H7 (cell line): ENCODE data around the gene ADSL. TPM values are rescaled to one million over a fixed set of nuclear protein-coding genes. Genes with fewer than 3 reads are reported as not detected.

Source experiments
- DNase-seq: peaks from one replicate; pipeline ENCODE4 v3.0.0; 2012
- H3K27me3 ChIP-seq: 2 replicates; pipeline ENCODE4 v1.6.0; 2011; ENCODE audit warnings: mild to moderate bottlenecking, low read length; ENCODE audit not compliant: control insufficient read depth, insufficient read depth
- H3K36me3 ChIP-seq: replicated peaks from 2 replicates; pipeline ENCODE4 v1.5.1; 2011; ENCODE audit warnings: low read length; ENCODE audit not compliant: control insufficient read depth, insufficient read depth
- H3K4me3 ChIP-seq: 2 replicates; pipeline ENCODE4 v1.5.1; 2011; ENCODE audit warnings: low read depth, mild to moderate bottlenecking, control low read depth, low read length, moderate library complexity; ENCODE audit not compliant: insufficient read depth
- total RNA-seq: library from RNA; depleted of rRNA; stranded (reverse); fragments of >200 nt; shearing (Covaris generic); gene quantifications from 2 replicates; pipeline ENCODE4 v1.2.3, GENCODE V29; 2014

ADSL gene
- total RNA-seq, 1 experiment from 2014 or later = 251 TPM

DNA sequence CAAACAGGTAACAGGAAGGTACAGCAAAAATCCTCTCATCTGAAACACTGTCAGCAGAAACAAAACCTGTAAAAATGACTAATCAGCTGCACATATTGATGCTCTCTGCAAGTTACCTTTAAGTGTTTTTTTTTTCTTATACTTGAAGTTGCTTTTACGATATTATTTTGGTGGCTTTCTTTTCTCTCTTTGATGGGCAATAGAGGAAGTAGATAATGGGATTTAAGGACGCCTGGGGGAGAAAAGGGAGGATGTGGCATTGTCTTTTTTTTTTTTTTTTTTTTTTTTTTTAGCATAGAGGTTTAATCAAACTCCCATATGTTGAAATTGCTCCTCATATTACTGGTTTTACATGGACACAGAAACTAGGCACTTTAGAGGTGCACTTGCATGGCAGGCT, 11.4 kb upstream of the ADSL start:
- no peak overlapping the region for H3K4me3 ChIP-seq
- no peak for DNase-seq
- no peaks in the 10 kb centered on the region for H3K27me3 ChIP-seq
- H3K36me3 ChIP-seq = no peaks in the 10 kb centered on the region; the same call in 1 of the 2 replicates

- Histone ChIP-seq H3K36me3 (no peaks in the 10 kb centered on the region; the same call in 1 of the 2 replicates), H3K4me3 (no peak overlapping the region), H3K27me3 (no peaks in the 10 kb centered on the region)
- no peak for DNase-seq
Observed at GRCh38 chr22:40335358-40335757, 10.9 kb upstream of the ADSL start.

- H3K27me3 ChIP-seq = no peaks in the 10 kb centered on the region
- no peaks in the 10 kb centered on the region; the same call in 1 of the 2 replicates for H3K36me3 ChIP-seq
- no peak overlapping the region for H3K4me3 ChIP-seq
- no peak for DNase-seq
Observed at GRCh38 chr22:40340044-40340443, 6.3 kb upstream of the ADSL start.

DNA sequence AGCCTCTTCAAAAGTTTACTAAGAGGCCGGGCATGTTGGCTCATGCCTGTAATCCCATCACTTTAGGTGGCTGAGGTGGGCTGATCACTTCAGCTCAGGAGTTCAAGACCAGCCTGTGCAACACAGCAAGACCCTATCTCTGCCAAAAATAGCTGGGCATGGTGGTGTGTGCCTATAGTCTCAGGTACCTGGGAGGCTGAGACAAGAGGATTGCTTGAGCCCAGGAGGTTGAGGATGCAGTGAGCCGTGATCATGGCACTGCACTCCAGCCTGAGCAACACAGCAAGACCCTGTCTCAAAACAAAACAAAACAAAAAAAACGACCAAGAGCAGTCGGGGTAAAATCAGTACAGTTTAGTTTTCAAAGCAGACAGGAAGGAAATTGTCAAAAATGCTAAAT, 4.7 kb upstream of the ADSL start:
- H3K4me3 ChIP-seq = no peak overlapping the region
- no peaks in the 10 kb centered on the region for H3K36me3 ChIP-seq
- no peaks in the 10 kb centered on the region for H3K27me3 ChIP-seq
- no peak for DNase-seq

DNA sequence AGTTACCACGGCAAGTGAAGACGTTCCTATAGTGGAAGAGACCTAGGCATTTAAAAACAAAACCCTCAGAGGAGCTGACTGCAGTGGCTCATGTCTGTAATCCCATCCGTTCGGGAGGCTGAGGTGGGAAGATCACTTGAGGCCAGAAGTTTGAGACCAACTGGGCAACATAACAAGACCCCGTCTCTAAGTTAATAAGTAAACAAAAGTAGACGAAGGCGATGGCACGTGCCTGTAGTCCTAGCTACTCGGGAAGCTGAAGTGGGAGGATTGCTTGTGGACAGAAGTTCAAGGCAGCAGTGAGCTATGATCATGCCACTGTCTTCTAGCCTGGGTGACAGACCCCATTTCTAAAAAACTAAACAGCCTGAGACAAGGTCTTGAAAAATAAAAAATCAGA, 3.8 kb upstream of the ADSL start:
- H3K4me3 ChIP-seq = no peak overlapping the region
- H3K27me3 ChIP-seq = no peaks in the 10 kb centered on the region
- no peaks in the 10 kb centered on the region for H3K36me3 ChIP-seq
- no peak for DNase-seq

DNA sequence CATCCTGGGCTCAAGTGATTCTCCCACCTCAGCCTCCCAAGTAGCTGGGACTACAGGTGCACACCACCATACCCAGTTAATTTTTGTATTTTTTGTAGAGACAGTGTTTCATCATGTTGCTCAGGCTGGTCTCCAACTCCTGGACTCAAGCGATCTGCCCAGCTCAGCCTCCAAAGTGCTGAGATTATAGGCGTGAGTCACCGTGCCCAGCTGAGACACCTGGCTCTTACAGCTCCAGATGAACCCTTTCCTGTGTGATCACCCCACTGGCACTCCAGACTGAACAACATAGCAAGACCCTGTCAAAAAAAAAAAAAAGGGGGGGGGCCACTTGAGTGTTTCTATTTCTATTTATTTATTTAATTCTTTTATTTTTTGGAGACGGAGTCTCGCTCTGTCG, 1.0 kb upstream of the ADSL start:
- DNase-seq = no peak
- Histone ChIP-seq H3K4me3 (no peak overlapping the region; the same call in 1 of the 2 replicates), H3K27me3 (no peaks in the 10 kb centered on the region), H3K36me3 (peaks cover 9% of the 10 kb centered on the region)

DNA sequence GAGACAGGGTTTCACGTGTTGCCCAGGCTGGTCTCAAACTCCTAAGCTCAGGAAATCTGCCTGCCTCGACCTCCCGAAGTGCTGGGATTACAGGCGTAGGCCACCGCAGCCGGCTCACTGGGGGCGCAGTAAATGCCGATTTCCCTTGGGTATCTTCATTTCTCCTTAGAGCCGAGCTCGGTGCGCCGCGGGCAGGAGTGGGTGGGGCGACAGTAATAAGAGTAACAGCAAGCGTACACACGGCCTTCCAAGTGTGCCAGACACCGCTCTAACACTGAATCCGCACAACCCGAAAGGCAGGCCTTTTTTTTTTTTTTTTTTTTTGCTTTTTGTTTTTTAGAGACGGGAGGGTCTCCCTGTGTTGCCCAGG, 500 bp upstream of the ADSL start:
- Histone ChIP-seq H3K4me3 (peak overlapping the region; percentile 85), H3K27me3 (no peaks in the 10 kb centered on the region), H3K36me3 (peaks cover 12% of the 10 kb centered on the region)
- DNase-seq = peak; percentile 60

DNA sequence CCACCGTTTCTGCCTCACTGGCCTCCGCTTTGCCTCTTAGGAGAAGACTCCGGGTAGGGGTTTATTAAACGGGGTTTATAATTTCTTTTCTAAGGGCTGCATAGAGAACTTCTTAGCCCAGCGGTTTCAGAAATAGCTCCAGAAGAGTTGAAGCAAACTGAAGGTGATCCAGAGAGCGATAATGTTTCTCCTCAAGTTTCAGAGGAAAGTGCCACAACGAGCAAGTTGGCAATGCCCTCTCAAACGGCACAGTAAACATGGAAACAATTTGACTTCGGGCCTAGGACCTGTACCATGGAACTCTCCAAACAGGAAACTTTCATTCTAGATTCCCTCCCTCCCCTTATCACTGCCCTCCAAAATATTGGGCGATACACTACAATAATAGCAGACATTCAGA, 1.0 kb downstream of the ADSL start:
- Histone ChIP-seq H3K36me3 (peaks cover 16% of the 10 kb centered on the region), H3K4me3 (peak overlapping the region; percentile 85), H3K27me3 (no peaks in the 10 kb centered on the region)
- DNase-seq = no peak

- H3K4me3 ChIP-seq = no peak overlapping the region
- peak; percentile 74 for DNase-seq
Observed at GRCh38 chr22:40348025-40348658, 1.8 kb downstream of the ADSL start.

DNA sequence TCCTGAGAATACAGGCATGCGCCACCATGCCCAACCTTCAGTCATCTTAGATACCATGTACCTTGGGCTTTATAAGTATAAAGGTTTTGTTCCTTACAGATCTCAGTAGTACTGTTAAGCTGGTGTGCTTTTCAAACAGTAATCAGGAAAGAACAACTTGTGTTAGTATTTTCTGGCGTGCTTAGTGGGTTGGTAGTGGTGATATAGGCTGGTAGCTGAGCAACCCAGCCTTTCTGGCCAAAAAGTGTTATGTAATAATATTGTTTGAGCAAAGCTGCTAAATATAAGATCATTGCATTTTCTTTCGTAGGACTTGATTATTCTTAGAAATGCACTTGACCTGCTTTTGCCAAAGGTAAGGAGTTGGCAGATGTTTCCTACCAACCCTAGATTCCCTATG, 6.5 kb downstream of the ADSL start:
- H3K4me3 ChIP-seq = no peak overlapping the region
- no peak for DNase-seq
- H3K27me3 ChIP-seq = no peaks in the 10 kb centered on the region
- H3K36me3 ChIP-seq = peaks cover 29% of the 10 kb centered on the region

More at GRCh38 chr22:40348025-40348658, 1.8 kb downstream of the ADSL start:
- Histone ChIP-seq H3K36me3 (peaks cover 21% of the 10 kb centered on the region), H3K27me3 (no peaks in the 10 kb centered on the region)

DNA sequence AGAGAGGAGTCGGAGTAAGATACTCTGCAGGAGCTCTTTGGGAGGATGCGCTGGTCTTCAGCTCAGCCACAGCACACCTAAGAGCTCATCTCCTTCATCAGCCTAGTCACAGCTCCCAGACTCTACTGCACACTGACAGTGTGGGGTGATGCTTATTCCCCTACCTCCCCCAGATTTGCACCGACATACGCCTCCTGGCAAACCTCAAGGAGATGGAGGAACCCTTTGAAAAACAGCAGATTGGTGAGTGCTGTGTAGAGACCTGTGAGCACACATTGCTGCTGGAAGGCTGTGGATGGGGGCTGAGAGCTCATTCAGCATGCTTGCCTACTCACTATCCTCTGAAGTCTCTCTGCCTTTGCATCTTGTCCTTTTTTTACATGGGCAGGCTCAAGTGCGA, 14.8 kb downstream of the ADSL start:
- Histone ChIP-seq H3K27me3 (no peaks in the 10 kb centered on the region), H3K4me3 (no peak overlapping the region), H3K36me3 (peaks cover 66% of the 10 kb centered on the region)
- no peak for DNase-seq

GRCh38 chr22:40363059-40363458, 16.8 kb downstream of the ADSL start:
- Histone ChIP-seq H3K36me3 (peaks cover 74% of the 10 kb centered on the region), H3K27me3 (no peaks in the 10 kb centered on the region), H3K4me3 (no peak overlapping the region)
- no peak for DNase-seq

DNA sequence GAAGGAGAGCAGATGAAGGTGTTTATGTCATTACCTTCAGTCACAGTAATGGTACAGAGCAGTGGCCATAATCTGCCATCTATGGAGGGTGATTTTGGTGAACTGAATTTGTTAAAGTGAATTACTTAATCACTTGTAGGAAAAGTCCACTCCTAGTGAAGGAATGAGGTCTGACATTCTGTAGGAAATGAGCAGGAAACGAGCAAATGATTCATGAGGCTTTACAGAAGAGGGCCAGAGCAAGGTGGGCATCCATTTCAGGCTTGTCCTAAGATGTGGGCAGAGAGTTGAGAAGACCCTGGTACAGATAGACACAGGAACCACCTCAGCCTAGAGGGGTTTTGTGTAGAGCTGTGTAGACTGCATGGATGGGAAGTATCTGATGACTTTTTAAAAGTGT, 18.1 kb downstream of the ADSL start:
- DNase-seq = no peak
- H3K4me3 ChIP-seq = no peak overlapping the region
- H3K27me3 ChIP-seq = no peaks in the 10 kb centered on the region
- H3K36me3 ChIP-seq = peaks cover 65% of the 10 kb centered on the region

DNA sequence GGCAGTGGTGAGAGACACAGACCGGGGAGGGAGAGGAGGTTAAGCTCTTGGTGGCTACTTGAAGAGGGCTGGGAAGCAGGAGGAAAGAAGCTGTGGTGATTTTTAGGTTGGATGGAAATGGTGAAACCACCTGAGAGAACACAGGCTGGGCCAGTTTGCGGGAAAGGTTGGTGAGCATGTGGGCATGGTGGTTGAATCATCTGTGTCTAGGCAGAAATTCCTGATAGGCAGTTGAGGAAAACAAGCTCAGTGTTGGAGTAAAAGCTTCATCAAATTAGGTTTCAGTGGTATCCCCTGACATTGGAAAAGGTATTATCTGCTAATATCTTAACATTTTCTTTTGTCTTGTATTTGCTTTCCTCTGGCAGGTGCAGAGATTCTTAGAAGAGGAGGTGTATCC, 19.8 kb downstream of the ADSL start:
- H3K27me3 ChIP-seq = no peaks in the 10 kb centered on the region
- H3K36me3 ChIP-seq = peaks cover 54% of the 10 kb centered on the region
- H3K4me3 ChIP-seq = no peak overlapping the region
- no peak for DNase-seq

DNA sequence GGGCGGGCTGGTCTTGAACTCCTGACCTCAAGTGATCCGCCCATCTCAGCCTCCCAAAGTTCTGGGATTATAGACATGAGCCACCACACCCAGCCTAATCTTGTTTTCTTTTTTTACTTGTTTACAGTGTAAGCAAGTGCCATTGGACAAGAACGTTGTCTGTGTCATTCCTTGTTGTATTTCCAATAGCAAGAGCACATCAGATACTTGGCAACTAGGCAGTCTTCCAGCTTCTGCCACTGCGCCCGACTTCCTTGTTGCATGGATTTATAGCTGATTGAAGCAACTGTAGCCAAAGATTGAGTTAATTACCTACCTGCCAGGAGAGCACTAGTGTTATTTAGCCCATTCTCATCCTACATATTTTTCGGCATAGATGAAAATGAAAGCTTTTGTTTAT, 21.0 kb downstream of the ADSL start:
- Histone ChIP-seq H3K27me3 (no peaks in the 10 kb centered on the region), H3K4me3 (no peak overlapping the region), H3K36me3 (peaks cover 42% of the 10 kb centered on the region)
- DNase-seq = no peak

DNA sequence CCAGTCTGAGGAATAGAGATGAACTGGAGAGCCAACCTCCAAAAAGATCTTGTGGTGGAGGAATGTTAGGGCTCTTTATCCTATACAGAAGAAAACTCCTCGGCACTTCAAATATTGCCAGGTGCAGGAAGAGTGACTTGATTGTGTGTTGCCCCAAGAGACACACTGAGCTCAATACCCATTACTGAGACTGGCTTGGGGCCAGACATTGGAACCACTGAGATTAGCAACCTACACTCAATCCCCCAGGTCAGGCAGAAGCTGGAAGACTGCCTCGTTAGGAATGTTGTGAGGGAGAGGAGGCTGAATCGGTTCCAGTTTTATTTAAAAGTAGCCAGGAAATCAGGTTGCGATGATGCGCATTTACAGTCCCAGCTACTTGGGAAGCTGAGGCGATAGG, 21.7 kb downstream of the ADSL start:
- DNase-seq = no peak
- Histone ChIP-seq H3K36me3 (peaks cover 35% of the 10 kb centered on the region), H3K4me3 (no peak overlapping the region), H3K27me3 (no peaks in the 10 kb centered on the region)
